Caki2 (cell line): ENCODE data around the gene SPINK2. TPM values are rescaled to one million over a fixed set of nuclear protein-coding genes. Genes with fewer than 3 reads are reported as not detected.

Source experiments
- DNase-seq: peaks from one replicate; pipeline ENCODE4 v3.0.0-alpha.2; 2015; ENCODE audit warnings: low read depth
- in situ Hi-C: cut with HindIII; loops from 2 replicates; pipeline ENCODE4 v1.10.0; 2016; ENCODE audit warnings: low sequenced_read_pairs, low pct_unique_long_range_greater_than_20kb, mixed read lengths
- total RNA-seq: library from RNA; depleted of rRNA; stranded (reverse); fragments of >200 nt; shearing (Covaris generic); gene quantifications from 2 replicates; pipeline ENCODE4 v1.2.3, GENCODE V29; 2014; ENCODE audit warnings: low replicate concordance; rRNA removed

SPINK2 gene
- total RNA-seq, result not detected in 2 replicates

GRCh38 chr4:56821381-56822243, at the start of gene SPINK2:
Gene SPINK2 (minus strand): TSS chr4:56821701. CDS start chr4:56821662, 39 bp downstream.
- peak; percentile 2 for DNase-seq
- in situ Hi-C loops, result no loop called here

GRCh38 chr4:56870946-56871345, 49.4 kb upstream of the SPINK2 start:
- DNase-seq, result no peak
- in situ Hi-C loops, result no loop called here

- no peak for DNase-seq
- in situ Hi-C loops, result no loop called here
Observed at GRCh38 chr4:56863441-56864139, 42.1 kb upstream of the SPINK2 start.

- DNase-seq, result peak; percentile 12
- in situ Hi-C loops, result no loop called here
Observed at GRCh38 chr4:56861360-56861759, 39.9 kb upstream of the SPINK2 start.

- in situ Hi-C loops, result no loop called here
Observed at GRCh38 chr4:56860781-56861180, 39.3 kb upstream of the SPINK2 start.

GRCh38 chr4:56859841-56860240, 38.3 kb upstream of the SPINK2 start:
- no peak for DNase-seq
- in situ Hi-C loops, result no loop called here

More at GRCh38 chr4:56860781-56861180, 39.3 kb upstream of the SPINK2 start:
- no peak for DNase-seq

- in situ Hi-C loops, result no loop called here
- DNase-seq, result no peak
Observed at GRCh38 chr4:56857601-56858309, 36.3 kb upstream of the SPINK2 start.

GRCh38 chr4:56856656-56857055, 35.2 kb upstream of the SPINK2 start:
- in situ Hi-C loops, result no loop called here

GRCh38 chr4:56850910-56851309, 29.4 kb upstream of the SPINK2 start:
- no peak for DNase-seq
- in situ Hi-C loops, result no loop called here

More at GRCh38 chr4:56856656-56857055, 35.2 kb upstream of the SPINK2 start:
- no peak for DNase-seq

- no peak for DNase-seq
- in situ Hi-C loops, result no loop called here
Observed at GRCh38 chr4:56844802-56845580, 23.5 kb upstream of the SPINK2 start.

- in situ Hi-C loops, result no loop called here
Observed at GRCh38 chr4:56843421-56843899, 22.0 kb upstream of the SPINK2 start.

GRCh38 chr4:56840559-56840958, 19.1 kb upstream of the SPINK2 start:
- no peak for DNase-seq
- in situ Hi-C loops, result no loop called here

More at GRCh38 chr4:56843421-56843899, 22.0 kb upstream of the SPINK2 start:
- no peak for DNase-seq

- in situ Hi-C loops, result no loop called here
- no peak for DNase-seq
Observed at GRCh38 chr4:56828784-56829535, 7.5 kb upstream of the SPINK2 start.

- in situ Hi-C loops, result no loop called here
- no peak for DNase-seq
Observed at GRCh38 chr4:56823933-56824600, 2.6 kb upstream of the SPINK2 start.

GRCh38 chr4:56818797-56819196, 2.7 kb downstream of the SPINK2 start:
- no peak for DNase-seq
- in situ Hi-C loops, result no loop called here

GRCh38 chr4:56817840-56818491, 3.5 kb downstream of the SPINK2 start:
- in situ Hi-C loops, result no loop called here
- DNase-seq, result no peak
